Myocyte (in vitro differentiated cells): ENCODE results near the gene ABCA1. TPM values are rescaled to one million over a fixed set of nuclear protein-coding genes. Genes with fewer than 3 reads are reported as not detected.
"Not testable (repeated sequence)": the region's sequence is repeated elsewhere in the genome, so short reads cannot be mapped to it uniquely, and the experiment has no call there.

Experiments
- DNase-seq: peaks from one replicate; pipeline ENCODE4 v3.0.0-alpha.2; 2012; ENCODE audit warnings: low read depth
- total RNA-seq: library from RNA; depleted of rRNA; stranded (reverse); fragments of >200 nt; gene quantifications from 2 replicates; pipeline ENCODE4 v1.2.3, GENCODE V29; 2014

The ABCA1 gene
- total RNA-seq, 1 donor from 2014 or later: 23.7 TPM

- DNase-seq: no peak
These were observed 153.8 kb downstream of the ABCA1 start for GRCh38 chr9:104774132-104774531.

GRCh38 chr9:104772714-104773510, 155.0 kb downstream of the ABCA1 start:
- DNase-seq: peak; percentile 63

- no peak for DNase-seq
These were observed 158.3 kb downstream of the ABCA1 start for GRCh38 chr9:104769655-104770054.

- DNase-seq: not testable (repeated sequence)
These were observed 158.9 kb downstream of the ABCA1 start for GRCh38 chr9:104769029-104769428.

GRCh38 chr9:104767507-104767906, 160.4 kb downstream of the ABCA1 start:
- no peak for DNase-seq

GRCh38 chr9:104766025-104766424, 161.9 kb downstream of the ABCA1 start:
- no peak for DNase-seq

GRCh38 chr9:104765138-104765537, 162.8 kb downstream of the ABCA1 start:
- DNase-seq: no peak

GRCh38 chr9:104758974-104759373, 169.0 kb downstream of the ABCA1 start:
- peak; percentile 86 for DNase-seq

GRCh38 chr9:104750185-104750767, 177.7 kb downstream of the ABCA1 start:
- DNase-seq: no peak

GRCh38 chr9:104748359-104749031, 179.5 kb downstream of the ABCA1 start:
- peak; percentile 48 for DNase-seq

GRCh38 chr9:104747565-104748358, 180.2 kb downstream of the ABCA1 start, which contains the start of gene NIPSNAP3A:
Gene NIPSNAP3A (plus strand): TSS chr9:104747683. CDS start chr9:104747793, 110 bp downstream.
- DNase-seq: peak; percentile 85

GRCh38 chr9:104747245-104747564, 180.8 kb downstream of the ABCA1 start:
- no peak for DNase-seq

GRCh38 chr9:104746798-104747197, 181.2 kb downstream of the ABCA1 start:
- DNase-seq: no peak

- DNase-seq: no peak
These were observed 181.7 kb downstream of the ABCA1 start for GRCh38 chr9:104746285-104746684.

GRCh38 chr9:104745852-104746251, 182.1 kb downstream of the ABCA1 start:
- DNase-seq: no peak

- DNase-seq: peak; percentile 72
These were observed 184.5 kb downstream of the ABCA1 start for GRCh38 chr9:104743376-104743985.

GRCh38 chr9:104740621-104741020, 187.3 kb downstream of the ABCA1 start:
- DNase-seq: no peak

- no peak for DNase-seq
These were observed 189.5 kb downstream of the ABCA1 start for GRCh38 chr9:104738452-104738851.
